ENCODE data around the gene CDH4. TPM values are rescaled to one million over a fixed set of nuclear protein-coding genes. Genes with fewer than 3 reads are reported as not detected.
A peak's percentile ranks its signal among the peaks of the same experiment; 100 is the strongest.

CDH4 gene
- total RNA-seq, 6 donors from 2014 or later, result 0.20 to 1.0 (median 0.40) TPM; not detected in 1

- ATAC-seq (ENCODE audit: low FRiP score in 2 of 2) (peak; percentile 35 to 68), DNase-seq (peak in 1 of 2 donors; percentile 78)
- H3K27ac ChIP-seq, result no peak overlapping the region
- no peak for TF ChIP-seq EP300 (IDR thresholded peaks at IDR 0.05)
- TF ChIP-seq POLR2A (IDR thresholded peaks at IDR 0.05), result no peak
- no peak for TF ChIP-seq CTCF (IDR thresholded peaks at IDR 0.05)
- TF ChIP-seq POLR2AphosphoS5 (IDR thresholded peaks at IDR 0.05), result no peak
- peaks cover 0 to 2% (median under 1%) of the 10 kb centered on the region in 4 donors for H3K9me3 ChIP-seq
- H3K36me3 ChIP-seq, result no peaks in the 10 kb centered on the region
- no peak overlapping the region for H3K4me3 ChIP-seq
- no peaks in the 10 kb centered on the region for H3K27me3 ChIP-seq
- peaks cover 0 to 5% (median 0%) of the 10 kb centered on the region in 4 donors for H3K4me1 ChIP-seq
- 16 to 22% methylated on average over 13 of the region's 13 CpGs for WGBS, 2 donors
These were observed 135.3 kb downstream of the CDH4 start for GRCh38 chr20:61387204-61387953.

GRCh38 chr20:61387954-61388348 is 135.9 kb downstream of the CDH4 start:
- no peak for ATAC-seq (ENCODE audit: low FRiP score in 2 of 2)
- no peak for DNase-seq
- Histone ChIP-seq H3K4me1 (peaks cover 0 to 5% (median 0%) of the 10 kb centered on the region in 4 donors), H3K4me3 (no peak overlapping the region), H3K27me3 (no peaks in the 10 kb centered on the region), H3K9me3 (no peaks in the 10 kb centered on the region), H3K36me3 (no peaks in the 10 kb centered on the region), H3K27ac (no peak overlapping the region)
- 50 to 55% methylated on average over 7 of the region's 7 CpGs for WGBS, 2 donors
- TF ChIP-seq CTCF (IDR thresholded peaks at IDR 0.05) (no peak), EP300 (IDR thresholded peaks at IDR 0.05) (no peak), POLR2A (IDR thresholded peaks at IDR 0.05) (no peak), POLR2AphosphoS5 (IDR thresholded peaks at IDR 0.05) (no peak)

- Histone ChIP-seq H3K4me3 (no peak overlapping the region), H3K27me3 (no peaks in the 10 kb centered on the region), H3K36me3 (no peaks in the 10 kb centered on the region), H3K27ac (no peak overlapping the region), H3K9me3 (no peaks in the 10 kb centered on the region), H3K4me1 (peaks cover 0 to 5% (median 0%) of the 10 kb centered on the region in 4 donors)
- 78 to 82% methylated on average over 9 to 10 of the region's 10 CpGs for WGBS, 2 donors
- DNase-seq, result no peak
- no peak for ATAC-seq (ENCODE audit: low FRiP score in 2 of 2)
- TF ChIP-seq EP300 (IDR thresholded peaks at IDR 0.05) (no peak), POLR2AphosphoS5 (IDR thresholded peaks at IDR 0.05) (no peak), POLR2A (IDR thresholded peaks at IDR 0.05) (no peak), CTCF (IDR thresholded peaks at IDR 0.05) (no peak)
These were observed 137.0 kb downstream of the CDH4 start for GRCh38 chr20:61389077-61389476.

- H3K27ac ChIP-seq, result no peak overlapping the region
- no peaks in the 10 kb centered on the region for H3K27me3 ChIP-seq
- no peak for ATAC-seq (ENCODE audit: low FRiP score in 2 of 2)
- no peak for DNase-seq
- H3K4me3 ChIP-seq, result no peak overlapping the region
- peaks cover 0 to 5% (median 0%) of the 10 kb centered on the region in 4 donors for H3K4me1 ChIP-seq
- H3K36me3 ChIP-seq, result no peaks in the 10 kb centered on the region
- no peaks in the 10 kb centered on the region for H3K9me3 ChIP-seq
- TF ChIP-seq POLR2AphosphoS5 (IDR thresholded peaks at IDR 0.05), result no peak
- no peak for TF ChIP-seq POLR2A (IDR thresholded peaks at IDR 0.05)
- TF ChIP-seq CTCF (IDR thresholded peaks at IDR 0.05), result no peak
- no peak for TF ChIP-seq EP300 (IDR thresholded peaks at IDR 0.05)
- WGBS, 2 donors, result 79 to 82% methylated on average over 7 to 12 of the region's 12 CpGs
These were observed 139.1 kb downstream of the CDH4 start for GRCh38 chr20:61391185-61391584.

Measured in upper lobe of left lung (tissue), 6 donors.